Measurements from ENCODE around the gene SH3BGRL2. TPM values are rescaled to one million over a fixed set of nuclear protein-coding genes. Genes with fewer than 3 reads are reported as not detected.

Gene SH3BGRL2
- total and polyA plus RNA-seq, 4 donors, result 23.8 to 71.3 (median 34.3) TPM

GRCh38 chr6:79627422-79627821 is 3.7 kb upstream of the SH3BGRL2 start:
- H3K9ac ChIP-seq (ENCODE audit: low read depth in 1 of 2, low read length in 2 of 2), result no peak overlapping the region
- H3K4me3 ChIP-seq (ENCODE audit: low read depth in 1 of 3, low read length in 3 of 3), result no peak overlapping the region
- H3K36me3 ChIP-seq (ENCODE audit: control insufficient read depth in 4 of 4, insufficient read depth in 3 of 4, low read depth in 1 of 4, low read length in 3 of 4), result no peaks in the 10 kb centered on the region

GRCh38 chr6:79628466-79629288 is 2.5 kb upstream of the SH3BGRL2 start:
- Histone ChIP-seq H3K9ac (ENCODE audit: low read depth in 1 of 2, low read length in 2 of 2) (no peak overlapping the region), H3K4me1 (ENCODE audit: control insufficient read depth in 4 of 4, insufficient read depth in 4 of 4, low read length in 3 of 4) (peaks cover 0 to 32% (median 16%) of the 10 kb centered on the region in 4 donors), H3K27me3 (ENCODE audit: control insufficient read depth in 4 of 4, insufficient read depth in 4 of 4, low read length in 3 of 4) (no peaks in the 10 kb centered on the region), H3K4me3 (ENCODE audit: low read depth in 1 of 3, low read length in 3 of 3) (no peak overlapping the region), H3K9me3 (ENCODE audit: control insufficient read depth in 4 of 4, low read length in 3 of 4) (no peaks in the 10 kb centered on the region), H3K27ac (ENCODE audit: low read depth in 1 of 2, low read length in 2 of 2) (no peak overlapping the region), H3K36me3 (ENCODE audit: control insufficient read depth in 4 of 4, insufficient read depth in 3 of 4, low read depth in 1 of 4, low read length in 3 of 4) (no peaks in the 10 kb centered on the region)
- TF ChIP-seq FOXA1 (IDR thresholded peaks at IDR 0.05) (peak; percentile 36), RAD21 (IDR thresholded peaks at IDR 0.05) (no peak), MAX (IDR thresholded peaks at IDR 0.05) (no peak), TAF1 (conservative IDR thresholded peaks at IDR 0.05) (no peak), GABPA (IDR thresholded peaks at IDR 0.05 in 1 of 2, conservative IDR thresholded peaks at IDR 0.05 in 1 of 2) (no peak), YY1 (IDR thresholded peaks at IDR 0.05) (no peak), ZBTB33 (IDR thresholded peaks at IDR 0.05) (no peak), ATF3 (IDR thresholded peaks at IDR 0.05) (no peak), REST (IDR thresholded peaks at IDR 0.05) (no peak), HNF4A (conservative IDR thresholded peaks at IDR 0.05) (peak in 1 of 2 donors; percentile 61), FOXA2 (IDR thresholded peaks at IDR 0.05) (peak; percentile 81), CTCF (IDR thresholded peaks at IDR 0.05; ENCODE audit: low read depth, low read length, missing input control) (no peak), JUND (IDR thresholded peaks at IDR 0.05) (peak in 1 of 2 donors; percentile 21), RXRA (IDR thresholded peaks at IDR 0.05) (peak in 1 of 2 donors; percentile 71), EGR1 (IDR thresholded peaks at IDR 0.05; ENCODE audit: low read depth in 2 of 2) (no peak), SP1 (IDR thresholded peaks at IDR 0.05) (peak; percentile 12), HNF4G (IDR thresholded peaks at IDR 0.05) (no peak), NR2F2 (IDR thresholded peaks at IDR 0.05) (no peak)
- WGBS, result 62% methylated on average over 5 of the region's 5 CpGs
- no peak for DNase-seq (ENCODE audit: low spot score)

More at GRCh38 chr6:79627422-79627821, 3.7 kb upstream of the SH3BGRL2 start:
- H3K4me1 ChIP-seq (ENCODE audit: control insufficient read depth in 4 of 4, insufficient read depth in 4 of 4, low read length in 3 of 4), result peaks cover 0 to 24% (median 13%) of the 10 kb centered on the region in 4 donors
- H3K27ac ChIP-seq (ENCODE audit: low read depth in 1 of 2, low read length in 2 of 2), result no peak overlapping the region
- TF ChIP-seq HNF4G (IDR thresholded peaks at IDR 0.05) (no peak), TAF1 (conservative IDR thresholded peaks at IDR 0.05) (no peak)
- no peak for DNase-seq (ENCODE audit: low spot score)
- H3K27me3 ChIP-seq (ENCODE audit: control insufficient read depth in 4 of 4, insufficient read depth in 4 of 4, low read length in 3 of 4), result no peaks in the 10 kb centered on the region
- H3K9me3 ChIP-seq (ENCODE audit: control insufficient read depth in 4 of 4, low read length in 3 of 4), result no peaks in the 10 kb centered on the region

All from liver (tissue), 9 donors.